GM19351 (cell line): Measurements from ENCODE around the gene RD3L.

Experiments
- ATAC-seq: cut with Tn5 transposase; IDR thresholded peaks from one replicate; pipeline ENCODE4 v1.9.1; 2021; ENCODE audit warnings: mild to moderate bottlenecking, moderate library complexity; ENCODE audit not compliant: unreplicated experiment

Gene RD3L

GRCh38 chr14:103897075-103897947 lies 45.0 kb downstream of the RD3L start:
- no peak for ATAC-seq

- no peak for ATAC-seq
Measured at GRCh38 chr14:103896578-103896977, 45.8 kb downstream of the RD3L start.

- no peak for ATAC-seq
Measured at GRCh38 chr14:103894723-103895059, 47.6 kb downstream of the RD3L start.

- no peak for ATAC-seq
Measured at GRCh38 chr14:103894034-103894722, 48.2 kb downstream of the RD3L start.

- ATAC-seq, result no peak
Measured at GRCh38 chr14:103892247-103892646, 50.1 kb downstream of the RD3L start.

GRCh38 chr14:103891667-103892215 lies 50.6 kb downstream of the RD3L start:
- no peak for ATAC-seq

GRCh38 chr14:103890821-103891666 lies 51.3 kb downstream of the RD3L start:
- ATAC-seq, result no peak
